ENCODE measurements around the gene NACC1. TPM values are rescaled to one million over a fixed set of nuclear protein-coding genes. Genes with fewer than 3 reads are reported as not detected.

Gene NACC1
- total and polyA plus RNA-seq, 2 of the 13 experiments (the other 11 are each of a cell fraction or from before 2014, with no cell fraction given), result 31.8 to 42.3 TPM

DNA sequence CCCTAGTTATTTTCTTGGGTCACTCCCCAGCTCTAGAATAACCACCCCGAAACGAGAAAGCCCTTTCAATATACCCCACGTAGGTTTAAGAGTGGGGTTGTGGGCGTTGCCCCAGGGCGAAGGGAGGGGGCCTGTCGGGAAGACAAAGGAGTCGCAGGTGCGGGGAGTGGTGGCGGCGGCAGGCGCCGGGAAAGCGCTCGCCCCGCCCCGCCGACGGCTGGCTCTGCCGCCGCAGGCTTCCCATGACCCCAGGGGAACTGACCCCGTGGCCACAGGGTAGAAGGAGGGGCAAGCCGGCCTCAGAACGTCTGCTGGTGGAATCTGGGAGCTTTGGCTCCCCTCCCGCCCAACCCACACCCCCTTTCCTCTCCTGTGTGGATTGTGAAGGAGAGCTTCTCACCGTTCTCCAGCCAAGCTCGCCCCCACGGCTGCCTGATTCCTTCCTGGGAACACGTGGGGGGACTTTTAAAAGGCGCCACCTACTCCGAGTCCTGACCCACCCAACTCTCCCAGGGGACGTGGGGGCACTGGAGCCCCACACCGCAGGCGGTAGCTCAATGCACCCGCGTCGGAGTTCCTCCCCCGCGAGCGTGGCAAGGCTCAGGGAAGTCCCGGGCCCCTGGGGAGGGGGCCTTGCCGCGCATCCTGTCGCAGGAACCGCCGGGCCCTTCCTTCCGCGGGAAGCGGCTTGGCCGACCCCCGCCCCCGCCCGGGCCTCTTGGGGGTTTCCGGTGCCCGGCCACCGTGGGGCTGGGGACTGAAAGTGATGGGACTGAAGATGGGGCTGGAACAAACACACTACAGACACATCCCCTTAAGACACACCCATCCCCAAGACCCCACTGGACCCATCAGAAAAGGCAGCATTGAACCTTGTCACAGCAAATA, 37.7 kb downstream of the NACC1 start (continued):
- TF ChIP-seq, protein P1, sequence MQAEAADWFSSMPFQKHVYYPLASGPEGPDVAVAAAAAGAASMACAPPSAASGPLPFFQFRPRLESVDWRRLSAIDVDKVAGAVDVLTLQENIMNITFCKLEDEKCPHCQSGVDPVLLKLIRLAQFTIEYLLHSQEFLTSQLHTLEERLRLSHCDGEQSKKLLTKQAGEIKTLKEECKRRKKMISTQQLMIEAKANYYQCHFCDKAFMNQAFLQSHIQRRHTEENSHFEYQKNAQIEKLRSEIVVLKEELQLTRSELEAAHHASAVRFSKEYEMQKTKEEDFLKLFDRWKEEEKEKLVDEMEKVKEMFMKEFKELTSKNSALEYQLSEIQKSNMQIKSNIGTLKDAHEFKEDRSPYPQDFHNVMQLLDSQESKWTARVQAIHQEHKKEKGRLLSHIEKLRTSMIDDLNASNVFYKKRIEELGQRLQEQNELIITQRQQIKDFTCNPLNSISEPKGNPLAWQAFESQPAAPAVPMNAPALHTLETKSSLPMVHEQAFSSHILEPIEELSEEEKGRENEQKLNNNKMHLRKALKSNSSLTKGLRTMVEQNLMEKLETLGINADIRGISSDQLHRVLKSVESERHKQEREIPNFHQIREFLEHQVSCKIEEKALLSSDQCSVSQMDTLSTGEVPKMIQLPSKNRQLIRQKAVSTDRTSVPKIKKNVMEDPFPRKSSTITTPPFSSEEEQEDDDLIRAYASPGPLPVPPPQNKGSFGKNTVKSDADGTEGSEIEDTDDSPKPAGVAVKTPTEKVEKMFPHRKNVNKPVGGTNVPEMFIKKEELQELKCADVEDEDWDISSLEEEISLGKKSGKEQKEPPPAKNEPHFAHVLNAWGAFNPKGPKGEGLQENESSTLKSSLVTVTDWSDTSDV (CRISPR knock-in tag; IDR thresholded peaks at IDR 0.05), result no peak
- no peak for TF ChIP-seq ZNF768 (CRISPR knock-in tag; IDR thresholded peaks at IDR 0.05)
- TF ChIP-seq, protein P2, sequence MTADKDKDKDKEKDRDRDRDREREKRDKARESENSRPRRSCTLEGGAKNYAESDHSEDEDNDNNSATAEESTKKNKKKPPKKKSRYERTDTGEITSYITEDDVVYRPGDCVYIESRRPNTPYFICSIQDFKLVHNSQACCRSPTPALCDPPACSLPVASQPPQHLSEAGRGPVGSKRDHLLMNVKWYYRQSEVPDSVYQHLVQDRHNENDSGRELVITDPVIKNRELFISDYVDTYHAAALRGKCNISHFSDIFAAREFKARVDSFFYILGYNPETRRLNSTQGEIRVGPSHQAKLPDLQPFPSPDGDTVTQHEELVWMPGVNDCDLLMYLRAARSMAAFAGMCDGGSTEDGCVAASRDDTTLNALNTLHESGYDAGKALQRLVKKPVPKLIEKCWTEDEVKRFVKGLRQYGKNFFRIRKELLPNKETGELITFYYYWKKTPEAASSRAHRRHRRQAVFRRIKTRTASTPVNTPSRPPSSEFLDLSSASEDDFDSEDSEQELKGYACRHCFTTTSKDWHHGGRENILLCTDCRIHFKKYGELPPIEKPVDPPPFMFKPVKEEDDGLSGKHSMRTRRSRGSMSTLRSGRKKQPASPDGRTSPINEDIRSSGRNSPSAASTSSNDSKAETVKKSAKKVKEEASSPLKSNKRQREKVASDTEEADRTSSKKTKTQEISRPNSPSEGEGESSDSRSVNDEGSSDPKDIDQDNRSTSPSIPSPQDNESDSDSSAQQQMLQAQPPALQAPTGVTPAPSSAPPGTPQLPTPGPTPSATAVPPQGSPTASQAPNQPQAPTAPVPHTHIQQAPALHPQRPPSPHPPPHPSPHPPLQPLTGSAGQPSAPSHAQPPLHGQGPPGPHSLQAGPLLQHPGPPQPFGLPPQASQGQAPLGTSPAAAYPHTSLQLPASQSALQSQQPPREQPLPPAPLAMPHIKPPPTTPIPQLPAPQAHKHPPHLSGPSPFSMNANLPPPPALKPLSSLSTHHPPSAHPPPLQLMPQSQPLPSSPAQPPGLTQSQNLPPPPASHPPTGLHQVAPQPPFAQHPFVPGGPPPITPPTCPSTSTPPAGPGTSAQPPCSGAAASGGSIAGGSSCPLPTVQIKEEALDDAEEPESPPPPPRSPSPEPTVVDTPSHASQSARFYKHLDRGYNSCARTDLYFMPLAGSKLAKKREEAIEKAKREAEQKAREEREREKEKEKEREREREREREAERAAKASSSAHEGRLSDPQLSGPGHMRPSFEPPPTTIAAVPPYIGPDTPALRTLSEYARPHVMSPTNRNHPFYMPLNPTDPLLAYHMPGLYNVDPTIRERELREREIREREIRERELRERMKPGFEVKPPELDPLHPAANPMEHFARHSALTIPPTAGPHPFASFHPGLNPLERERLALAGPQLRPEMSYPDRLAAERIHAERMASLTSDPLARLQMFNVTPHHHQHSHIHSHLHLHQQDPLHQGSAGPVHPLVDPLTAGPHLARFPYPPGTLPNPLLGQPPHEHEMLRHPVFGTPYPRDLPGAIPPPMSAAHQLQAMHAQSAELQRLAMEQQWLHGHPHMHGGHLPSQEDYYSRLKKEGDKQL (CRISPR knock-in tag; IDR thresholded peaks at IDR 0.05; ENCODE audit: low read depth), result no peak
- TF ChIP-seq, protein P3, sequence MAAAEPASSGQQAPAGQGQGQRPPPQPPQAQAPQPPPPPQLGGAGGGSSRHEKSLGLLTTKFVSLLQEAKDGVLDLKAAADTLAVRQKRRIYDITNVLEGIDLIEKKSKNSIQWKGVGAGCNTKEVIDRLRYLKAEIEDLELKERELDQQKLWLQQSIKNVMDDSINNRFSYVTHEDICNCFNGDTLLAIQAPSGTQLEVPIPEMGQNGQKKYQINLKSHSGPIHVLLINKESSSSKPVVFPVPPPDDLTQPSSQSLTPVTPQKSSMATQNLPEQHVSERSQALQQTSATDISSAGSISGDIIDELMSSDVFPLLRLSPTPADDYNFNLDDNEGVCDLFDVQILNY (CRISPR knock-in tag; conservative IDR thresholded peaks at IDR 0.05), result no peak
- no peak for TF ChIP-seq MBD4 (IDR thresholded peaks at IDR 0.05; ENCODE audit: borderline replicate concordance, low read length)
- TF ChIP-seq, protein P4, sequence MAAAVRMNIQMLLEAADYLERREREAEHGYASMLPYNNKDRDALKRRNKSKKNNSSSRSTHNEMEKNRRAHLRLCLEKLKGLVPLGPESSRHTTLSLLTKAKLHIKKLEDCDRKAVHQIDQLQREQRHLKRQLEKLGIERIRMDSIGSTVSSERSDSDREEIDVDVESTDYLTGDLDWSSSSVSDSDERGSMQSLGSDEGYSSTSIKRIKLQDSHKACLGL (CRISPR knock-in tag; IDR thresholded peaks at IDR 0.05), result no peak; the same call in 1 of the 2 replicates
- no peak for TF ChIP-seq HMGA1 (CRISPR knock-in tag; conservative IDR thresholded peaks at IDR 0.05)
- TF ChIP-seq MXD4 (CRISPR knock-in tag; IDR thresholded peaks at IDR 0.05), result no peak; the same call in 1 of the 2 replicates
- no peak for TF ChIP-seq ZFP36 (IDR thresholded peaks at IDR 0.05; ENCODE audit: borderline replicate concordance, low read depth, low read length, partially characterized antibody)
- TF ChIP-seq, protein P5, sequence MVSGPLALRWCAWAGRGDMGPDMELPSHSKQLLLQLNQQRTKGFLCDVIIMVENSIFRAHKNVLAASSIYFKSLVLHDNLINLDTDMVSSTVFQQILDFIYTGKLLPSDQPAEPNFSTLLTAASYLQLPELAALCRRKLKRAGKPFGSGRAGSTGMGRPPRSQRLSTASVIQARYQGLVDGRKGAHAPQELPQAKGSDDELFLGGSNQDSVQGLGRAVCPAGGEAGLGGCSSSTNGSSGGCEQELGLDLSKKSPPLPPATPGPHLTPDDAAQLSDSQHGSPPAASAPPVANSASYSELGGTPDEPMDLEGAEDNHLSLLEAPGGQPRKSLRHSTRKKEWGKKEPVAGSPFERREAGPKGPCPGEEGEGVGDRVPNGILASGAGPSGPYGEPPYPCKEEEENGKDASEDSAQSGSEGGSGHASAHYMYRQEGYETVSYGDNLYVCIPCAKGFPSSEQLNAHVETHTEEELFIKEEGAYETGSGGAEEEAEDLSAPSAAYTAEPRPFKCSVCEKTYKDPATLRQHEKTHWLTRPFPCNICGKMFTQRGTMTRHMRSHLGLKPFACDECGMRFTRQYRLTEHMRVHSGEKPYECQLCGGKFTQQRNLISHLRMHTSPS (CRISPR knock-in tag; IDR thresholded peaks at IDR 0.05; ENCODE audit: low read depth), result no peak
- TF ChIP-seq, protein P6, sequence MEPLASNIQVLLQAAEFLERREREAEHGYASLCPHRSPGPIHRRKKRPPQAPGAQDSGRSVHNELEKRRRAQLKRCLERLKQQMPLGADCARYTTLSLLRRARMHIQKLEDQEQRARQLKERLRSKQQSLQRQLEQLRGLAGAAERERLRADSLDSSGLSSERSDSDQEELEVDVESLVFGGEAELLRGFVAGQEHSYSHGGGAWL (CRISPR knock-in tag; IDR thresholded peaks at IDR 0.05), result no peak
- TF ChIP-seq SALL2 (CRISPR knock-in tag; IDR thresholded peaks at IDR 0.05), result no peak
- no peak for TF ChIP-seq CBX5 (CRISPR knock-in tag; IDR thresholded peaks at IDR 0.05; ENCODE audit: borderline replicate concordance)
- TF ChIP-seq, protein P7, sequence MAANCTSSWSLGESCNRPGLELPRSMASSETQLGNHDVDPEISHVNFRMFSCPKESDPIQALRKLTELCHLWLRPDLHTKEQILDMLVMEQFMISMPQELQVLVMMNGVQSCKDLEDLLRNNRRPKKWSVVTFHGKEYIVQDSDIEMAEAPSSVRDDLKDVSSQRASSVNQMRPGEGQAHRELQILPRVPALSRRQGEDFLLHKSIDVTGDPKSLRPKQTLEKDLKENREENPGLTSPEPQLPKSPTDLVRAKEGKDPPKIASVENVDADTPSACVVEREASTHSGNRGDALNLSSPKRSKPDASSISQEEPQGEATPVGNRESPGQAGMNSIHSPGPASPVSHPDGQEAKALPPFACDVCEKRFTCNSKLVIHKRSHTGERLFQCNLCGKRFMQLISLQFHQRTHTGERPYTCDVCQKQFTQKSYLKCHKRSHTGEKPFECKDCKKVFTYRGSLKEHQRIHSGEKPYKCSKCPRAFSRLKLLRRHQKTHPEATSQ (CRISPR knock-in tag; IDR thresholded peaks at IDR 0.05; ENCODE audit: borderline replicate concordance), result no peak

All from HepG2 (cell line).